Activated CD8-positive, alpha-beta T cell treated with anti-CD3 and anti-CD28 coated beads for 36 hours (primary cell): Measurements from ENCODE around the gene CAV1. TPM values are rescaled to one million over a fixed set of nuclear protein-coding genes. Genes with fewer than 3 reads are reported as not detected.

Experiments used
- ATAC-seq: fragments of 200-7000 bp; cut with Tn5 transposase; one replicate; pipeline ENCODE4 v1.10.0; 2021; ENCODE audit warnings: mild to moderate bottlenecking, moderate library complexity
- CTCF ChIA-PET: fragments of 350-600 bp; sonication (Branson Sonifier 250); formaldehyde crosslinking; loops from one replicate; lab custom pipeline; 2021; ENCODE audit warnings: antibody characterized with exemption; lab: Charles Lee
- POLR2A ChIA-PET: fragments of 350-600 bp; sonication (Branson Sonifier 250); formaldehyde crosslinking; loops from one replicate; lab custom pipeline; 2021; ENCODE audit warnings: antibody characterized with exemption; lab: Charles Lee
- DNase-seq: peaks from one replicate; pipeline ENCODE4 v3.0.0-alpha.2; 2020
- H3K27ac Mint-ChIP-seq: one replicate; pipeline ENCODE4 v1.8.0; 2021; ENCODE audit warnings: mild to moderate bottlenecking, mixed read lengths
- H3K27me3 Mint-ChIP-seq: one replicate; pipeline ENCODE4 v1.8.0; 2021; ENCODE audit warnings: mixed read lengths
- H3K36me3 Mint-ChIP-seq: one replicate; pipeline ENCODE4 v1.8.0; 2021; ENCODE audit warnings: low read depth, mixed read lengths
- H3K4me1 Mint-ChIP-seq: one replicate; pipeline ENCODE4 v1.8.0; 2021; ENCODE audit warnings: low read depth, mixed read lengths
- H3K4me3 Mint-ChIP-seq: one replicate; pipeline ENCODE4 v1.8.0; 2021; ENCODE audit warnings: mild to moderate bottlenecking, moderate library complexity, mixed read lengths
- H3K9me3 Mint-ChIP-seq: one replicate; pipeline ENCODE4 v1.8.0; 2021; ENCODE audit warnings: mixed read lengths
- intact Hi-C: fragments of 100-400 bp; cut with micrococcal nuclease; formaldehyde crosslinking; loops from one replicate; pipeline ENCODE4 v1.10.0; 2022
- total RNA-seq, 2 experiments: library from RNA; stranded (reverse); gene quantifications; one replicate each; pipeline ENCODE4 v1.2.3, GENCODE V29; 2021
- TF ChIP-seq, protein P1 (sequence below): fragments of 200-600 bp; IDR thresholded peaks from one replicate; pipeline ENCODE4 v1.8.0; 2022; ENCODE audit warnings: antibody characterized with exemption, mild to moderate bottlenecking

The CAV1 gene
- total RNA-seq, 2 experiments from 2014 or later, result 0.18 to 0.74 TPM

DNA sequence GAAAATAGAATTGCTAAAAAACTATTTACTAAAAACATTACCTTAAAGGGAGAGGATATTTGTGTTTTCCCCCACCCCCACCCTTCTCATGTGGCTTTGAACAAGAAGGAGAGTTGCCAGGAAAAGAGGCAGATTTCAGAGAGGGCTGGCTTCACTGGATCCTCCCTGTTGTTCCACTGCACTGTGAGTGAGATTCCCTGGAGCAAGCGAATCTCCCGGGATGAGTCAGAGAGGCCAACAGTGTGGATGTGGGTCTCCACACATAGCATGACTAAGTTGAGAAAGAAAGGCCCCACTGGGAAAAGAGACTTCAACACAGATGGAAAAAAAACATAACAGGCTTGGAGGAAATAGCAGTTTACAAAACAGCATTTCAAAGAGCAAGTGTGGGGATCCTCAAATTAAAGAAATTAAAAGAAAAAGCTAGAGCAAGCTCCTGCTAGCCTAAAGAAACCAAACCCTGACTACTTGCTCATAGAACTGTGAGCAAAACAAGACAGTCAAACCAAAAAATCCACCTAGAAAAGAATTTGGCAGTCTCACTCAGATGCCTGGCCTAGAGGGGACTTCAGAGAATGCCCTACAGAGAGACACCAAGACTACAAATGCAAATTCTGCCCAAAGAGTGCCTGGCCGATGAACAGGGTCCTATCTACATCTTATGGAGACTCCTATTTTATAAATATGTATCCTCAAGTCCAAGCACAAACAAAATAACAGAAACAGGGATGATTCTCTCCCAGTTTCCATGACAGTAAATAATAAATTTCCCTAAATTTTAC, 3.4 kb downstream of the CAV1 start:
- Mint-ChIP-seq H3K9me3 (no peaks in the 10 kb centered on the region), H3K27ac (no peak overlapping the region), H3K36me3 (no peaks in the 10 kb centered on the region), H3K27me3 (peaks cover 59% of the 10 kb centered on the region), H3K4me3 (no peak overlapping the region), H3K4me1 (peaks cover 25% of the 10 kb centered on the region)
- CTCF ChIA-PET, result interaction anchor here (1.1 to 3.1 kb wide), 2 partner anchors 39 to 271 kb away, joined by 3 to 18 read pairs; no protein-coding TSS in a partner anchor
- DNase-seq (no peak), ATAC-seq (no peak)
- POLR2A ChIA-PET, result interaction anchor here (0.7 kb wide), 1 partner anchor 58 kb away, joined by 3 read pairs; no protein-coding TSS in a partner anchor
- intact Hi-C loops, result loop anchor here (5.0 kb wide), 1 partner anchor 59 kb away; no protein-coding TSS in a partner anchor
- TF ChIP-seq, protein P1, sequence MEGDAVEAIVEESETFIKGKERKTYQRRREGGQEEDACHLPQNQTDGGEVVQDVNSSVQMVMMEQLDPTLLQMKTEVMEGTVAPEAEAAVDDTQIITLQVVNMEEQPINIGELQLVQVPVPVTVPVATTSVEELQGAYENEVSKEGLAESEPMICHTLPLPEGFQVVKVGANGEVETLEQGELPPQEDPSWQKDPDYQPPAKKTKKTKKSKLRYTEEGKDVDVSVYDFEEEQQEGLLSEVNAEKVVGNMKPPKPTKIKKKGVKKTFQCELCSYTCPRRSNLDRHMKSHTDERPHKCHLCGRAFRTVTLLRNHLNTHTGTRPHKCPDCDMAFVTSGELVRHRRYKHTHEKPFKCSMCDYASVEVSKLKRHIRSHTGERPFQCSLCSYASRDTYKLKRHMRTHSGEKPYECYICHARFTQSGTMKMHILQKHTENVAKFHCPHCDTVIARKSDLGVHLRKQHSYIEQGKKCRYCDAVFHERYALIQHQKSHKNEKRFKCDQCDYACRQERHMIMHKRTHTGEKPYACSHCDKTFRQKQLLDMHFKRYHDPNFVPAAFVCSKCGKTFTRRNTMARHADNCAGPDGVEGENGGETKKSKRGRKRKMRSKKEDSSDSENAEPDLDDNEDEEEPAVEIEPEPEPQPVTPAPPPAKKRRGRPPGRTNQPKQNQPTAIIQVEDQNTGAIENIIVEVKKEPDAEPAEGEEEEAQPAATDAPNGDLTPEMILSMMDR, result no peak

GRCh38 chr7:116529250-116529649, 4.4 kb downstream of the CAV1 start:
- H3K4me1 Mint-ChIP-seq, result peaks cover 25% of the 10 kb centered on the region
- no peaks in the 10 kb centered on the region for H3K36me3 Mint-ChIP-seq
- no peak overlapping the region for H3K27ac Mint-ChIP-seq
- peaks cover 51% of the 10 kb centered on the region for H3K27me3 Mint-ChIP-seq
- ATAC-seq (no peak), DNase-seq (no peak)
- CTCF ChIA-PET, result no interaction called here
- intact Hi-C loops, result loop anchor here (5.0 kb wide), 1 partner anchor 58 kb away; no protein-coding TSS in a partner anchor
- POLR2A ChIA-PET, result no interaction called here
- TF ChIP-seq, protein P1, result no peak
- no peaks in the 10 kb centered on the region for H3K9me3 Mint-ChIP-seq
- H3K4me3 Mint-ChIP-seq, result no peak overlapping the region

- TF ChIP-seq, protein P1, result no peak
- CTCF ChIA-PET, result no interaction called here
- H3K36me3 Mint-ChIP-seq, result no peaks in the 10 kb centered on the region
- H3K27ac Mint-ChIP-seq, result no peak overlapping the region
- no peak for ATAC-seq
- POLR2A ChIA-PET, result interaction anchor here (0.6 kb wide), 1 partner anchor 614 kb away, joined by 3 read pairs; no protein-coding TSS in a partner anchor
- H3K4me3 Mint-ChIP-seq, result no peak overlapping the region
- peaks cover 17% of the 10 kb centered on the region for H3K4me1 Mint-ChIP-seq
- peaks cover 43% of the 10 kb centered on the region for H3K27me3 Mint-ChIP-seq
- intact Hi-C loops, result no loop called here
- H3K9me3 Mint-ChIP-seq, result no peaks in the 10 kb centered on the region
- DNase-seq, result no peak
Measured at GRCh38 chr7:116530107-116530820, 5.4 kb downstream of the CAV1 start.

DNA sequence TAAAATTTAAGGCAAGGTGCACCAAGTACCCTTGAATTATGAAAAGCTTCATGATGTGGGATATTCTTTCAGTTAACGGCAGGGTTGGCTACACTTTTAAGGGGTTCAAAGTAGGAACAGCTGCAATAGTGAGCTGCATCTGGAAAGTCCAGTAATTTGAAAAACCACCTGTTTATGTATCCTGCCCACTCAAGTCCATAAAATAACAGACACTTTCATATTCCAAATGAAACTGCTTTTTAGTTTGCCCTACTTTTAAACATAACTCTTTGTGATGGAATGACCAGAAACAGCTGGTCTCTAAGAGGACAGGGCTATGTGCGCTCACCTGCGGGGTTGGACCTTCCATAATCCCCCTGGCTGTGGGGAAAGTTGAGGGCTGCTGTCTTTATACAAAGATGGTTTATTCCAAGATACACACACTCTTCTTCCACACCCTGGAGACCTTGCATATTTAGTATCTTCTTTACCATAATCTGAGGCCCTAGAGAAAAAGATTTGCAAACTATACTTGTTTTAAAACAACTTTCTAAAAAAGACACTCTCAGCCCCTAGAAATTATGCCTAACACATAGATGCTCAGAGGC, 7.4 kb downstream of the CAV1 start:
- peaks cover 27% of the 10 kb centered on the region for H3K27me3 Mint-ChIP-seq
- H3K27ac Mint-ChIP-seq, result no peak overlapping the region
- no peaks in the 10 kb centered on the region for H3K36me3 Mint-ChIP-seq
- no peaks in the 10 kb centered on the region for H3K9me3 Mint-ChIP-seq
- intact Hi-C loops, result no loop called here
- ATAC-seq (no peak), DNase-seq (no peak)
- no peak overlapping the region for H3K4me3 Mint-ChIP-seq
- POLR2A ChIA-PET, result no interaction called here
- peaks cover 3% of the 10 kb centered on the region for H3K4me1 Mint-ChIP-seq
- CTCF ChIA-PET, result interaction anchor here (0.8 kb wide), 1 partner anchor 12 kb away, joined by 3 read pairs; no protein-coding TSS in a partner anchor
- TF ChIP-seq, protein P1, result no peak
